ENCODE measurements around the gene TRIM61. TPM values are rescaled to one million over a fixed set of nuclear protein-coding genes. Genes with fewer than 3 reads are reported as not detected.
"Not testable (repeated sequence)": the region's sequence is repeated elsewhere in the genome, so short reads cannot be mapped to it uniquely, and the experiment has no call there.

Gene TRIM61
- total RNA-seq, result not detected

- DNase-seq, result peak; percentile 6
Observed at GRCh38 chr4:164977243-164978164, at the start of gene TRIM61. TSS of gene TRIM61 (minus strand) at chr4:164977657. CDS start at chr4:164970002, 7,655 bp downstream.

- DNase-seq, result not testable (repeated sequence)
Observed at GRCh38 chr4:165025782-165026181, 48.3 kb upstream of the TRIM61 start.

GRCh38 chr4:165019995-165020394, 42.5 kb upstream of the TRIM61 start:
- DNase-seq, result not testable (repeated sequence)

DNA sequence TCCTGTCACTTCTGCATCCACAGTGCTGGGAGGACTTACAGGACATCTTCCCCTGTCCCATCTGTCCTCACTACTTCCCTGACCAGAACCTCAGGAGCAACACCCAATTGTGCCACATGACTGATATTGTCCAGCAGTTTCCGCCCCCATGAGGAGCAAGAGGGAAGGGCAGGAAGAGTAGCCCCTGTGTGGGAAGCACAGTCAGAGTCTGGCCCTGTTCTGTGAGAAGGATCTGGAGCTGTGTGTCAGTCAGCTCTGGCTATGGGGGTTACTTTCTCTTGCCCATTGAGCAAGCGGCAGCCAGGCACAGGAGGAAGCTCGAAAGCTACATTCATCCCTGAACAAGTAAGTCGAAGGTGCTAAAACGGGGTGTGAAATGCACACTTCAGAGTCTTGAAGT, 39.5 kb upstream of the TRIM61 start:
- DNase-seq, result no peak

DNA sequence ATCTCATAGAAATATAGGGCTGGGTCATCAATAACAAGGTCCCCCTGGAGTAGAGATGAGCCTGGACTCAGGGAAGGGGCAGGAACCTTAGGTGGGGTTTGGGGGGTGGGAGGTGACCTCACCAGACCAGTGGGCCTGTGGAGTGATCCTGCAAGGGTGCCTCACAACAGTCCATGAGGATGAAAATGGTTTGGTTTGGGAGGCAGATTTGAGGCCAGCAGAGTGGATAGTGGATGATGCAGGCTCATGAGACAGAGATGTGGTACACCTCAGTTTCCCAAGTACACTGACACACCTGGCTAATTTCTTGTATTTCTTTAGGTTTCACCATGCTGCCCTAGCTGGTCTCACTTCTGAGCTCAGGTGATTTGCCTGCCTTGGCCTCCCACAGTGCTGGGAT, 36.2 kb upstream of the TRIM61 start:
- DNase-seq, result no peak

DNA sequence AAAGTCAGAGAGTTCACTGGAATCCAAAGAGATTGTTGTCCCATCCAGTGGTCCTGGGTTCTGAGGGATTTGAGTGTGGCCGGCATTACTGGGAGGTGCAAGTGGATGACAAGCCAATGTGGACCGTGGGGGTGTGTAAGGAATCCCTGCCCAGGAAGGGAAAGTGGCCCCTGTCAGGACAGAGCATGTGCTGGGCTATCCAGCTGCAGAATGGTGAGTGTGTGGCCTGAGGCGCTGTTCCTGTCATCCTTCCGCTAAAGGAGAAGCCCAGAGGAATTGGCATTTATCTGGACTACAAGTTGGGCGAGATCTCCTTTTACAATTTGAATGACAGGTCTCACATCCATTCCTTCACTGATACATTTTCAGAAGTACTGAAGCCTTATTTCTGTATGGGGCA, 33.9 kb upstream of the TRIM61 start:
- DNase-seq, result no peak

DNA sequence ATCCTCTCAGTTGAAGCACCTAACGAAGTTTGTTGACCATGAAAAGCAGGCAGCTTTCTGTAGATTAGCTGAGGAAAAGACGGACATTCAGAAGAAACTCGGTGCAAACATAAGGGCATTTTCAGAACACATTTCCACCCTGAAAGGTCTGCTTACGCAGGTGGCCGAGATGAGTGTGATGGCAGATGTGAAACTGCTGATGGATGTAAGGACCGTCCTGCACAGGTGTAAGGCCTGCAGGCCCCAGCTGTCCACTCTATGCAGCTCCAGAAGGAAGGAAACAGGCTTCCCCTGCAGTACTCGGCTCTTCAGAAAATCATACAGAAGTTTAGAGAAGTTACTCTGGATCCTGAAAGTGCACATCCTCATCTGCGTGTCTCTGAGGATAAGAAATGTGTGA, 33.5 kb upstream of the TRIM61 start:
- no peak for DNase-seq

DNA sequence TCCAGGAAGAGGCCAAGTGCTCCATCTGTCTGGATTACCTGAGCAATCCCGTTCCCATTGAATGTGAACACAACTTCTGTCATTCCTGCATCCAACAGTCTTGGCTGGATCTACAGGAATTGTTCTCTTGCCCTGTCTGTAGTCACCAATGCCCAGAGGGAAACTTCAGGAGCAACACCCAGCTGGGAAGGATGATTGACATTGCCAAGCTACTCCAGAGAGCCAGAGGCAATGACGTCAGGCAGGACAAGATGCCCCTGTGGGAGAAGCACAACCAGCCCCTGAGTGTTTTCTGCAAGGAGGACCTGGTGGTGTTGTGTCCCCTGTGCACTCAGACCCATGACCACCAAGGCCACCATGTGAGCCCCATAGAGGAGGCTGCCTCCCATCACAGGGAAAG, 33.0 kb upstream of the TRIM61 start:
- no peak for DNase-seq

GRCh38 chr4:165009493-165010227, 32.2 kb upstream of the TRIM61 start:
- DNase-seq, result no peak

DNA sequence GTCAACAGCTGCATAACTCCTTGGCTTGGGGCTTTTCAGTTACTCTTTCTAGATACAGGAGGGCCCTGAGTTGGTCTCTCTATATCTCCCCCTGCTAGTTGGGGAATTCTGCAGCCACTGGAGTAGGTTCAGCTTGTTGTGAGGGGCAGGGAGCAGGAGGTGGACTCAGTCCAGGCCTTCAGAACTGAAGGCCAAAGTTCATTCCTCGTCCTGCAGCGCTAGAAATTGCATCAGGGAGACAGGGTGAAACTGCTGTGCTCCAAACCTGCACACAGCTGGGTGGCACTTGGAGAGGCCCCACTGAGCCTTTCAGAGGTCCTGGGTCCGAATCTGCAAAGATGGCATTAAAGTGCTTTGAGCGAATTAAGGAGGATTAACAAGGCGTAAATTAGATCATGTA, 29.4 kb upstream of the TRIM61 start:
- DNase-seq, result no peak

DNA sequence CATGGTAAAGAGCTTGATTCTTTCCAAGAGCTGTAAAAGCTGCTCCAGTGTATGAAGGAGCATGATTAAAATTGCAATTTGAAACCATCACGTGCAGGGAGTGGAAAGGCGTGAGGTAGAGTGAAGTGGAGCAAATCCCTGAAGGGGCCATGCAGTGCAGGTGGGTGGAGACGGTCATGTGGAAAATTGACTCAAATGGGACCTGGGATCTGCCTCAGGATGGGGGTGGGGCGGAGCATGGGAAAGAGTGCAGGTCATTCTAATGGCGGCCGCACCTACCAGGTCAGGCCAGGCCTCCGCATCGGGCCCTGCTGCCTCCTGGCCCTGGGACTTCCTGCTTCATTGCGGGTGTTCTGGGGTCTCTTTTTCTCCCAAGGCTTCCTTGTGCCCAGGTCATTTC, 29.0 kb upstream of the TRIM61 start:
- no peak for DNase-seq

- DNase-seq, result no peak
Observed at GRCh38 chr4:165005352-165005925, 28.0 kb upstream of the TRIM61 start.

- DNase-seq, result not testable (repeated sequence)
Observed at GRCh38 chr4:165001957-165002356, 24.5 kb upstream of the TRIM61 start.

GRCh38 chr4:164998526-164999080, 21.1 kb upstream of the TRIM61 start:
- DNase-seq, result not testable (repeated sequence)

DNA sequence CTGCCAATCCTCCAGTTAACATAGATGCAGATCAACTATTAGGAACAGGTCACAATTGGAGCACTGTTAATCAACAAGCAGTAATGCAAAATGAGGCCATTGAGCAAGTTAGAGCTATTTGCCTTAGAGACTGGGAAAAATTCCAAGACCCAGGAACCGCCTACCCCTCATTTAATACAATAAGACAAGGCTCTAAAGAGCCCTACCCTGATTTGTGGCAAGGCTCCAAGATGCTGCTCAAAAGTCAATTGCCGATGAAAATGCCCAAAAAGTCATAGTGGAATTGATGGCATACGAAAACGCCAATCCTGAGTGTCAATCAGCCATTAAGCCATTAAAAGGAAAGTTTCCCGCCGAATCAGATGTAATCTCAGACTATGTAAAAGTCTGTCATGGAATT, 20.5 kb upstream of the TRIM61 start:
- no peak for DNase-seq

DNA sequence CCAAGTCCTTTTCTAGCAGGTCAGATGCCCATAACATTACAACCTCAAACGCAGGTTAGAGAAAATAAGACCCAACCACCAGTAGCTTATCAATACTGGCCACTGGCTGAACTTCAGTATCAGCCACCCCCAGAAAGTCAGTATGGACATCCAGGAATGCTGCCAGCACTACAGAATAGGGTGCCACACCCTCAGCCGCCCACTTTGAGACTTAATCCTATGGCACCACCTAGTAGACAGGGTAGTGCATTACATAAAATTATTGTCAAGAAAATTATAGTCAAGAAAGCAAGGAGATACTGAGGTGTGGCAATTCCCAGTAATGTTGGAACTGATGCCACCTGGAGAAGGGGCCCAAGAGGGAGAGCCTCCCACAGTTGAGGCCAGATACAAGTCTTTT, 19.9 kb upstream of the TRIM61 start:
- DNase-seq, result no peak

- not testable (repeated sequence) for DNase-seq
Observed at GRCh38 chr4:164996123-164996522, 18.7 kb upstream of the TRIM61 start.

DNA sequence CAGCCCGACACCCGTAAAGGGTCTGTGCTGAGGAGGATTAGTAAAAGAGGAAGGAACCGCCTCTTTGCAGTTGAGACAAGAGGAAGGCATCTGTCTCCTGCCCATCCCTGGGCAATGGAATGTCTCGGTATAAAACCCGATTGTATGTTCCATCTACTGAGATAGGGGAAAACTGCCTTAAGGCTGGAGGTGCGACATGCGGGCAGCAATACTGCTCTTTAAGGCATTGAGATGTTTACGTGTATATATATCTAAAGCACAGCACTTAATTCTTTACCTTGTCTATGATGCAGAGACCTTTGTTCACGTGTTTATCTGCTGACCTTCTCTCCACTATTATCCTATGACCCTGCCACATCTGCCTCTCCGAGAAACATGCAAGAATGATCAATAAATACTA, 13.3 kb upstream of the TRIM61 start:
- DNase-seq, result not testable (repeated sequence)

DNA sequence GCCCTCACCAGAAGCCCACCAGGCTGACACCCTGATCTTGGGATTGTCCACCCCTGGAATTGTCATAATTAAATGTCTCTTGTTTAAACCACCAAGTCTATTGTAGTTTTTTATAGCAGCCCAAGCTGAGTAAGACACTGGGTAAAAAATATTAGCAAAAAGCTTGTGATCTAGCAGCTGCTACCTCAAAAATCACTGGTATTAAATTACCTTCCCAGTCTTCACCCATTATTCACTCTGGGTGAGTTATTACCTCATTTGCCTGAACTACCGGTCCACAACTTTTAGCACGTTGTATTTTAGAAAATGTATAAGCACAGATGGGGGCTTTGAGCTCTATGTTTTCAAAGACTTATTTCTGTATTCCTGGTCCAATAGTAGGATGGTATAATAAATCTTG, 12.0 kb upstream of the TRIM61 start:
- DNase-seq, result no peak

DNA sequence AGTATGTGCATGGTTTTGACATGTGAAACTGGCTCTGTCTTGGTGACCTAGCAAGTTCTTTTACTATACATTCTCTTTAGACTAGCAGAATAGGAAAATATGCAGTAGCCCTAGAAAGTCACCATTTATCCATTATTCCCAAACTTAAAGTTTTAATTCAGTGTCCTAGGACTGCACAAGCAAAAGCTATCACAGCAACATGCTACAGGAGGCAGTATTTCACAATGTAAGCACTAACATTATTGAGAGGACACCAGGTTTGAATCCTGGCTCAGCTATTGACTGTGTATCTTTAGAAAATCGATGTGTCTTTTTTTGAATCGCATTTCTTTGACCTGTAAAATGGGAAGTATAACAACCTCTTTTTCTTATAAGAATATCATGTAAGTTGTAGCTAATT, 5.5 kb downstream of the TRIM61 start:
- not testable (repeated sequence) for DNase-seq

- DNase-seq, result no peak
Observed at GRCh38 chr4:164959896-164960295, 17.6 kb downstream of the TRIM61 start.

GRCh38 chr4:164959421-164959820, 18.0 kb downstream of the TRIM61 start:
- DNase-seq, result not testable (repeated sequence)

Data from effector CD4-positive, alpha-beta T cell (primary cell).